Left ventricle myocardium superior (tissue), 1 donor: ENCODE measurements around the gene PLCH1. TPM values are rescaled to one million over a fixed set of nuclear protein-coding genes. Genes with fewer than 3 reads are reported as not detected.
A peak's percentile ranks its signal among the peaks of the same experiment; 100 is the strongest.

ENCODE experiments used
- ATAC-seq: fragments of 200-7000 bp; cut with Tn5 transposase; one replicate; pipeline ENCODE4 v1.9.1; 2020; ENCODE audit warnings: mild to moderate bottlenecking, moderate library complexity
- DNase-seq: peaks from one replicate; pipeline ENCODE4 v3.0.0-alpha.2; 2020
- intact Hi-C: fragments of 100-400 bp; cut with micrococcal nuclease; formaldehyde crosslinking; loops from one replicate; pipeline ENCODE4 v1.11.0; 2022
- long read RNA-seq: library from polyadenylated mRNA; unstranded; transcript quantifications from one replicate; pipeline ENCODE4 v2.0.0, GENCODE V29; 2021
- total RNA-seq: library from RNA; stranded (reverse); fragmentation: NEBNext Ultra II Directional; extraction: Animal tissue kit (Norgen Biotek cat#: 25700); gene quantifications from one replicate; pipeline ENCODE4 v1.2.1, GENCODE V29; 2021
- donor health status: DM: no; HTN: yes; CAD: no; lungs with severe emphysema.

PLCH1 gene, protein sequence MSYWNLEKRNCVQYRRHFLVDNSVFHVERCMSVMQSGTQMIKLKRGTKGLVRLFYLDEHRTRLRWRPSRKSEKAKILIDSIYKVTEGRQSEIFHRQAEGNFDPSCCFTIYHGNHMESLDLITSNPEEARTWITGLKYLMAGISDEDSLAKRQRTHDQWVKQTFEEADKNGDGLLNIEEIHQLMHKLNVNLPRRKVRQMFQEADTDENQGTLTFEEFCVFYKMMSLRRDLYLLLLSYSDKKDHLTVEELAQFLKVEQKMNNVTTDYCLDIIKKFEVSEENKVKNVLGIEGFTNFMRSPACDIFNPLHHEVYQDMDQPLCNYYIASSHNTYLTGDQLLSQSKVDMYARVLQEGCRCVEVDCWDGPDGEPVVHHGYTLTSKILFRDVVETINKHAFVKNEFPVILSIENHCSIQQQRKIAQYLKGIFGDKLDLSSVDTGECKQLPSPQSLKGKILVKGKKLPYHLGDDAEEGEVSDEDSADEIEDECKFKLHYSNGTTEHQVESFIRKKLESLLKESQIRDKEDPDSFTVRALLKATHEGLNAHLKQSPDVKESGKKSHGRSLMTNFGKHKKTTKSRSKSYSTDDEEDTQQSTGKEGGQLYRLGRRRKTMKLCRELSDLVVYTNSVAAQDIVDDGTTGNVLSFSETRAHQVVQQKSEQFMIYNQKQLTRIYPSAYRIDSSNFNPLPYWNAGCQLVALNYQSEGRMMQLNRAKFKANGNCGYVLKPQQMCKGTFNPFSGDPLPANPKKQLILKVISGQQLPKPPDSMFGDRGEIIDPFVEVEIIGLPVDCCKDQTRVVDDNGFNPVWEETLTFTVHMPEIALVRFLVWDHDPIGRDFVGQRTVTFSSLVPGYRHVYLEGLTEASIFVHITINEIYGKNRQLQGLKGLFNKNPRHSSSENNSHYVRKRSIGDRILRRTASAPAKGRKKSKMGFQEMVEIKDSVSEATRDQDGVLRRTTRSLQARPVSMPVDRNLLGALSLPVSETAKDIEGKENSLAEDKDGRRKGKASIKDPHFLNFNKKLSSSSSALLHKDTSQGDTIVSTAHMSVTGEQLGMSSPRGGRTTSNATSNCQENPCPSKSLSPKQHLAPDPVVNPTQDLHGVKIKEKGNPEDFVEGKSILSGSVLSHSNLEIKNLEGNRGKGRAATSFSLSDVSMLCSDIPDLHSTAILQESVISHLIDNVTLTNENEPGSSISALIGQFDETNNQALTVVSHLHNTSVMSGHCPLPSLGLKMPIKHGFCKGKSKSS (N-terminal part only)
- total RNA-seq: 0.50 TPM
- long read RNA-seq: 0 reads

DNA sequence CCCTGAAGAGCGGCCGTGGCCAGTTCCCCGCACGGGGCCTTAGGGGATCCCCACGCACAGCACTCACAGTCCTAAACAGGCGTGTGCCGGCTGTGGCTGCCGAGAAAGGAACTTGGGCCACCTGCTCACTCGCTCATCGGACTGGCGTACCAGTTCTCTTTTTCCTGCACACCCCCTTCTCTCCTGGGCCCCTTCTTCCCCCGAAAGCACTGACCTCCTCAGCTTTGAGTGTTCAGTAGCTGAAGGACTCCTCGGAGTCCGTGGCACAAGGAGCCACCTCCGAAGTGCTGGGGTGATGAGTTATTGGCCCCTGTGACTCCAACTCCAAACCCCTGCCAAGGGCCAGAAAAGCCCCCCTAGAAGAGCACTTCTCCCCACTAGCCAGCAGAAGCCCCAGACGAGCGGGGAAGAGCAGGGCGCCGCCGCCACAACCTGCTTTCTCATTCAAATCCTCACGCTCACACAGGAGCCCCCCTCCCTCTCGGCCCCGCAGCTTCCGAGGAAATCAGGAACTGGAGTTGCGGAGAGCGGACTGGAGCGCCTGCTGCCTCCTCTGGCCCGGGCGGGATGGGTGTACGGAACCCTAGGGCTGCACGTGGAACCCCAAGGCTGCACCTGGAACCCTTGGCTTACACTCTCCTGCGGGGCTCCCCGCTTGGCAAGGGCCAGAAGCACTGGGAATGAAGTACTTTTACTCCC lies at the start of gene PLCH1:
TSS of gene PLCH1 (minus strand) at position 446 of the 699 bp plus-strand sequence. CDS start 40,847 bp downstream, outside the sequence.
- intact Hi-C loops: no loop called here
- ATAC-seq (peak; percentile 93), DNase-seq (peak; percentile 72)

DNA sequence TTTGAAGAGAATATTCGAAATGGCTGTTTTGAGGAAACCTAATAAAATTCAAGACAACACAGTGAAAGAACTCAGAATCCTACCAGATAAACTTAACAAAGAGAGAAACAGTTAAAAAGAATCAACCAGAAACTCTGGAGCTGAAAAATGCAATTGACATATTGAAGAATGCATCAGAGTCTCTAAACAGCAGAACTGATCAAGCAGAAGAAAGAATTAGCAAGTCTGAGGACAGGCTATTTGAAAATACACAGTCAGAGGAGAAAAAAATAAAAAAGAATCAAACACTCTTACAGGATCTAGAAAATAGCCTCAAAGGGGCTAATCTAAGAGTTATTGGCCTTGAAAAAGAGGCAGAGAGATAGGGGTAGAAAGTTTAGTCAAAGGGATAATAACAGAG lies 47.7 kb upstream of the PLCH1 start:
- intact Hi-C loops: no loop called here
- ATAC-seq (no peak), DNase-seq (no peak)

DNA sequence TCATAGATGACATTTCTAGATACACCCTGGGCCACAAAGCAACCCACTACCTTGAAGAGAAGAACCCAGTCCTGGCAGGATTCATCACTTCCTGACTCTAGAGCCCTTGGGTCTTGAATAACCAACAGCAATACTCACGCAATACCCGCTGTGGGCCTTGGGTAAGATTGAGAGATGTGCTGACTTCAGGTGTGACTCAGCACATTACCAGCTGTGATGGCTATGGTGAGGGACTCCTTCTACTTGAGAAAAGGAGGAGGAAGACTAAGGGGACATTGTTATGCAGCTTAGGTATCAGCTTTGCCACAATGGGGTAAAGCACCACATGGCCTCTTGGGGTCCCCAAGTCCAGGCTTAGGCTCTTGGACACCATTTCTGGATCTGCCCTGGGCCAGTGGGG lies 46.3 kb upstream of the PLCH1 start:
- intact Hi-C loops: no loop called here
- no peak for DNase-seq
- ATAC-seq: no peak

DNA sequence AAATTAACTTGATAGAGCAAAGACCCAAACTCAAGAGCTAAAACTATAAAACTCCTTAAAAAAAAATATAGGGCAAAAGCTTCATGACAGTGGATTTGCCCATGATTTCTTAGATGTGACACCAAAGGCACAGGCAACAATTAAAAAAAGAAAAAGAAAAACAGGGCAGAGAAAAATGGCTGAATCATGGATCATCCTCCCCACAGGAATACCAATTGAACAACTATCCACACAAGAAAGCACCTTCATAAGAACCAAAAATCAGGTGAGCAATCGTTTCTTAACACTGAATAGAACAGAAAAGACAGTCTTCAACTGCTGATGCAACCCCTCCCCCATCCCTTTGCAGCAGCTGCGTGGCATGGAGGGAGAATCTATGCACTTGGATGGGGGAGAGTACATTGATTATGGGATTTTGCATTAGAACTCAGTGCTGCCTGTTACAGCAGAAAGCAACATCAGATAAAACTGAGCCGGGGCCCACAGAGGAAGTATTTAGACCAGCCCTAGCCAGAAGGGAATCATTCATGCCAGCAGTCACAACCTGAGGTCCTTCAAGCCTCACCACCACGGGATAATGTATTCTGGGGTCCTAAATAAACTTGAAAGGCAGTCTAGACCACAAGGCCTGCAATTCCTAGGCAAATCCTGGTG lies 45.5 kb upstream of the PLCH1 start:
- no peak for ATAC-seq
- no peak for DNase-seq
- intact Hi-C loops: no loop called here

DNA sequence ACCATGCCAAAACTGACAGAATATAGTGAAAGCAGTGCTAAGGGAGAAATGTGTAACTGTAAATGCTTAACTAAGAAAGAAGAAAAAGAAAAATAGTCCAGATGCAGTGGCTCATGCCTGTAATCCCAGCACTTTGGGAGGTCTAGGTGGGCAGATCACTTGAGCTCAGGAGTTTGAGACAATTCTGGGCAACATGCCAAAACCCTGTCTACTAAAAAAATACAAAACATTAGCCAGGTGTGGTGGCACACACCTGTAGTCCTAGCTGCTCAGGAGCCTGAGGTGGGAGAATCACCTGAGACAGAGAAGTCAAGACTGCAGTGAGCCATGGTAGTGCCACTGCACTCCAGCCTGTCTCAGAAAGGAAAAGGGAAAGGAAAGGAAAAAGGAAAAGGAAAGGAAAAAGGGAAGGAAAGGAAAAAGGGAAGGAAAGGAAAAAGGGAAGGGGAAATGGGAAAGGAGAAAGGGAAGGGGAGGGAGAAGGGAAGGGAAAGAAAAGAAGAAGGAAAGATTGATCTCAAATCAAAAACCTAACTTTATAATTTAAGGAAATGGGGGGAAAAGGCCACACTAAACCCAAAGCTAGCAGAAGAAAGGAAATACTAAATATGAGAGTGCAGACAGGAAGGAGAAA lies 40.9 kb upstream of the PLCH1 start:
- no peak for ATAC-seq
- DNase-seq: no peak

DNA sequence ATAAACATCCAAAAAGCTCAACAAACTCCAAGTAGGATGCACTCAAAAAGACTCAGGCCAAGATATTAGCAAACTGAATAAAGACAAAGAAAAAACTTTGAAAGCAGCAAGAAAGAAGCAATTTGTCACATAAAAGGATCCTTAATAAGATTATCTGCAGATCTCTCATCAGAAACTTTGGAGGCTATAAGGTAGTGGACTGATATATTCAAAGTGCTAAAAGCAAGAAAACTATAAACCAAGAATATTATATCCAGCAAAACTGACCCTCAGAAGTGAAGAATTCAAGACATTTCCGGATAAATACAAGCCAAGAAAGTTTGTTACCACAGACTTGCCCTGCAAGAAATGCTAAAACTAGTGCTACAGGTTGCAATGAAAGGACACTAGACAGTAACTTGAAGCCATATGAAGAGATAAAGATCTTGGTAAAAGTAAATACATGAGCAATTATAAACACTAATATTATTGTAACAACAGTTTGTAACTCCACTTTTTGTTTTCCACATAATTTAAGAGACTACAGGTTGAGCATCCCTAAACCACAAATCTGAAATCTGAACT lies 37.6 kb upstream of the PLCH1 start:
- intact Hi-C loops: no loop called here
- DNase-seq (no peak), ATAC-seq (no peak)

More for the DNA sequence above, 40.9 kb upstream of the PLCH1 start:
- intact Hi-C loops: no loop called here

DNA sequence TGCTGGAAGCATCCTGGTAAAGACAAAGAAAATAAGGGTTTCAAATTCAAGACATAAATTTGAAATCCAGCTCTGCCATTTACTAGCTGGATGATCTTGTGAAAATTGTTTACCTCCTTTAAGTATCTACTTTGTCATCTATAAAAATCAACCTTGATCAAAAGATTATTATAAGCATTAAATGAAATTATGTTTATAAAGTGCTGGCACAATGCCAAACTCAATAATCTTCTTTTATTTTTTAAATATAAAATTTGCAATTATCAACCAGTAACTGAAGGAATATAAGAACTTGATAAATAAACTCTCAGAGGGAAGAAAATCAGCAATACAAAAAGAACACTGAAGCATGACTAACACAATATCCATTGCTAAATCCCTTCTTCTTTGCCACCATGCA lies 35.4 kb upstream of the PLCH1 start:
- DNase-seq (no peak), ATAC-seq (no peak)
- intact Hi-C loops: no loop called here

DNA sequence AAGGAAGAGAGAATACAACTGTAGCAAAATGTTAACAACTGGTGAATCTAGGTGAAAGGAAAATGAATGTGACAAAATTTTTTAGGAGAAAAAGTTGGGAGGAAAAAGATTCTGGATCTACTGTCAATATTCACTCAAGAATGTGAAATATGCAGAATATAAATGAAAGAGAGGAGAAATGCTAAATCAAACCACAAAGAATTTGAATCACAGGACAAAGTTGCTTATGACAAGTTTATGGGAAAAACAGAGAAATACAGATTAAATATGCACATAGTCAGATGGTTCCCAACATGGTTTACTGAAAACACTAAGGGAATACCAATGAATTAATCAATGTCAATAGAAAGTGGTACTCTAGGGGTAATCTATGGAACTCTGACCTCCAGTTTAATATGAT lies 33.6 kb upstream of the PLCH1 start:
- ATAC-seq: no peak

DNA sequence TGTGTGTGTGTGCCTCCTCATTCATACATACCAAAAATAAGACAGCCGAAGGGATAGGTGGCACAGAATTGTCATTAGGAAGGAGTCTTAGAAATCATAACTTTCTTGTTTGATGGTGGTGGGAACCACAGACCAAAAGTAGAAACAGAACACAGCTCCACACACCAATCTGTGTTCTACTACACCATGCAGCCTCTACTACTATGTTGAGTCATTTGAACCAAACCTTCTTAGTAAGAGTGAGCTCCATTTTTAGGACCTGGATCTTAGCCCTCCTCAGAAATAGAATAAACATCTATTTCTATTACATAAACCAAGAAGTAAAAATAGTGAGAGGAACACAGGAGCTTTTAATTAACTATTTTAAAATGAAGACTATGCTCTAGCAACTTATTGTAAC lies 27.9 kb upstream of the PLCH1 start:
- ATAC-seq: peak; percentile 44

More for the DNA sequence above, 33.6 kb upstream of the PLCH1 start:
- no peak for DNase-seq
- intact Hi-C loops: no loop called here

DNA sequence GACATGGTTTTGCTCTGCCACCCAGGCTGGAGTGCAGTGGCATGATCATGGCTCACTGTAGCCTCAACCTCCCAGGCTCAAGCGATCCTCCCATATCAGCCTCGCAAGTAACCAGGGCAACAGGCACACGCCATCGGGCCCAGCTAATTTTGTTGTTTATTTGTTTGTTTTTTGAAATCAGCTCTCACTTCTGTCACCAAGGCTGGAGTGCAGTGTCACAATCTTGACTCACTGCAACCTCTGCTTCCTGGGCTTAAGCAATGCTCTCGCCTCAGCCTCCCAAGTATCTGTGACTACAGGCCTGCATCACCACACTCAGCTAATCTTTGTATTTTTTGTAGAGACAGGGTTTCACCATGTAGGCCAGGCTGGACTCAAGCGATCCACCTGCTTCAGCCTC lies 26.3 kb upstream of the PLCH1 start:
- no peak for ATAC-seq
- no peak for DNase-seq

More for the DNA sequence above, 27.9 kb upstream of the PLCH1 start:
- no peak for DNase-seq
- intact Hi-C loops: no loop called here

DNA sequence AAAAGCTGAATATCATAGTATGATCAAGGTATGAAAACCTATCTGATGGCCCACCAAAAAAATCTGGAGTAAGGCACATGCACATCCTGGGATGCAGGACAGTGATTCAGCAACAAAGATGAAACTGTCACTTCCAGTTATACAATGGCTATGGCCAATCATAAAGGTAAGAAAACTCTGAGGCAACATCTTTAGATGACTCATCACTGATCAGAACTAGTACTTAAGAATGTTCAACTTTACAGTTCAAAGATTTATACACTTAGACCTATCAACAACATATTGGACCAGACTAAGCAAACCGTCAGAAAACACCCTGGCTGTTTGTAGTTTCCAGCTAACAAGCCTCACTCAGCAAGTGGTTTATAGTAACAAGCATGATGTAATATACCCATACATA lies 21.3 kb upstream of the PLCH1 start:
- ATAC-seq (no peak), DNase-seq (no peak)
- intact Hi-C loops: no loop called here

More for the DNA sequence above, 26.3 kb upstream of the PLCH1 start:
- intact Hi-C loops: no loop called here

DNA sequence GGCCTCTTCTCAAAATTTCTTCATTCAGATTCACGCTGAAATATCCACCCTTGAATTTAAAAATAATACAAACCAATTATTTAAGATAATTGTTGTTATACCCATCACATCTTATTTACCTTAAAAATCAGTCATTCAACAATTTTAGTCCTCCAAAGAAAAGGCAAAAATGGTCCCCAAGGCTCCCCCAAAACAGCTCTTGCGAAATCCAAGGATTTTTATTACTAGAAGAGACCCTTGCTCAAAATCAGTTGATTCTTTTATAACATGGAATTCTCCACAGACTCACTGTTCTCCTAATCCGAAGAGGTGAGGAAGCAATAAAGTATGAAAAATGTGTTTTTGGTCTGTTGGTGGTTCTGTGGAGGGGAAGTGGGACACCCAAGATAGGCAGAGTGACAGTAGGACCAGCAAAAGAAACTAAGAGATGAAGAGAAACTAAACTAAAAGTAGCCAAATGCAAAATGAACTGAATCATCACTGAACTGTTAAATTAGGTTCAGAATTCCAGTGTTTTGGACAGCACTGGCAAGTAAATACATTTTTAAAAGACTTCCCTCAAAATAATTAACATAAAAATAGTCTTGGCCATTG lies 19.1 kb upstream of the PLCH1 start:
- ATAC-seq (no peak), DNase-seq (no peak)
- intact Hi-C loops: no loop called here

DNA sequence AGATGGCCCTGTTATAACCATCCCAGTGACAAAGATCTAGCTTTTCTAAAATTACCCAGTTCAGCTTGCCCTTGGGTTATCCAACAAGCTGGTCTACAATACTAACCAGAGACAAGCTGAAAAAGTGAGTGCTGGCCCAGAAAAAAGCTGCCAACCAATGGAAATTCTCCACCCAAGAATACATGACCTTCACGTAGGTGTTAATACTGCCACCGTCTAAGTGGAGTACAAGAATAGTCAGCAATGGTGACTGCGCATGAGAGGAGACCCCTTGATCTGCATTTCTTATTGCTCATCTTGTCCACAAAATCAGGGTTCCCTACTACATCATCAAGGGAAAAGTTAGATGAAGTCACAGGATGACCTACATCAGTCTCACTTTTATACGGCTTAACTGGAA lies 15.8 kb upstream of the PLCH1 start:
- intact Hi-C loops: no loop called here
- ATAC-seq (peak; percentile 31), DNase-seq (no peak)

DNA sequence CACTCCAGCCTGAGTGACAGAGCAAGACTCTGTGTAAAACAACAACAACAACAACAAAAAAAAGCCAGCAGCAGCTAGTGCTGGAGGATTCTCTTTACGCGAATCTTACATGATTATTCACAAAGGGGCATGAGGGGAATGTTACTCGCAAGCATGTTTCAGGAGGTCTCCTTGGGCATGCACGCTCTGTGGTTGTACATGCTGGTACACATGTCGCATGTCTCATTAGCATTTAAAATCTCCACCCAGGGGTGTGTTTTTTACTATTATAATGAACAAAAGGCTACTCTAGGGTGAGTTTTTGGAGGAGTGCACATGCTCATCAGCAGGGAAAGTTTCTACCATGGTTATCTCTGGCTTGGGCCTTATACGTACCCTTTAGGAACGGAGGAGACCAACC lies 12.7 kb upstream of the PLCH1 start:
- no peak for DNase-seq
- intact Hi-C loops: no loop called here
- no peak for ATAC-seq

DNA sequence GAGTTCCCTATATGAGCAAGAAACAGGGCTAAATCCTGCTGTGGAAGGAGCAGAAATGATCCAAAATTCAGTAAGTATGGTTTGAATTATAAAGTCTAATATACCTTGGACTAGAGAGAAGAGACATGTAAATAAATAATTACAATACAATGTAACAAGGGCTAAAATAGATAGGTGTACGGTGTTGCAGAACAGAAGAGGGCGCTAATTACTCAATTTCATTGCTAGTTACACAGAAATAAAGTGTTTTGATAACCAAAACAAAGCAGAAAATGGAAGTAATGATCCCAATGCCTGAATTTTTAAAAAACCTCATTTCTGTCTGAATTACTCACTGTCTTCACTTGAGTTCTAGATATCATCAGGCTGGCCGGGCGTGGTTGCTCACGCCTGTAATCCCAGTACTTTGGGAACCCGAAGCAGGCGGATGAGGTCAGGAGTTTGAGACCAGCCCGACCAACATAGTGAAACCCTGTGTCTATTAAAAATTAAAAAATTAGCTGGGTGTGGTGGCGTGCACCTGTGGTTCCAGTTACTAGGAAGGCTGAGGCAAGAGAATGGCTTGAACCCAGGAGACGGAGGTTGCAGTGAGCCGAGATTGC lies 8.3 kb upstream of the PLCH1 start:
- DNase-seq: no peak
- intact Hi-C loops: no loop called here
- ATAC-seq: no peak

DNA sequence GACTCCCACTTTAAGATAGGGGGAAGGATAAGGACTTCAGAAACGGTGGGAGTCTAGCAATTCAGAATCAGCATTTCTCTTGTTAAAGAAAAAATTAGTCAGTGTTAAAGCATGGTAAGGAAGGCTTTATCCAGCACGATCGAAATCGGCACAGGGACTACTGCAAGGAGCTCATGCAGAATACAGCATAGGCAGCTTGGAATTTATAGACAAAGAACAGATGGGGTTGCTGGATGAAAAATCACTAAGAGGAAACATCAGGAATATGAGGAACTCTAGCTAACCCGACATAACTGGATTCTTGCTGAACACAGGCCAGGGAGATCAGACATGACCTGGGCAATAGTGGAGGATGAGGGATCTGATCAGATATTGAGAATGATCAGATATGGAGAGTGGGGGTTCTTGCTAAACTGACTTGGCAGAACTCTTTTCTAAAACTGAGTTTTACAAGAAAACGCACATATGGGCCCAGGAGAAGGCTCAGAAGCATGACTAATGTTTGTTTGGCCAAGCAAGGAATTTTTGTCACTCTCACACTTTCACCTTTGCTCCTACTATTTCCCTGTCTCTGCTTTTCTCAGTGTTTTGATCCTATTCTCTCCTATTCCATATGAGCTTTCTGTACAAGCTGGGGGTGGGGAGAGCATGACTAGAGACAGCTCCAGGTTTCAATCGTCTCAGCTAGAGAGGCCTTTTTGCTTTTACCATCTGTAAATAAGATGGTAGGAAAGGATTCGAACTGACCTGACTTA lies 3.9 kb upstream of the PLCH1 start:
- ATAC-seq: no peak
- intact Hi-C loops: no loop called here
- no peak for DNase-seq
